Measurements from ENCODE around the gene MAP4K4.
"Not testable (repeated sequence)": the region's sequence is repeated elsewhere in the genome, so short reads cannot be mapped to it uniquely, and the experiment has no call there.

Gene MAP4K4

GRCh38 chr2:101759162-101759561 is 61.7 kb downstream of the MAP4K4 start:
- Histone ChIP-seq H3K9me3 (ENCODE audit: control insufficient read depth, insufficient read depth, low read depth, low read length) (no peaks in the 10 kb centered on the region; the same call in 1 of the 2 replicates), H3K4me1 (ENCODE audit: control insufficient read depth, insufficient read depth, low read length) (peaks cover 33% of the 10 kb centered on the region), H3K4me3 (ENCODE audit: low read depth, low read length) (no peak overlapping the region), H3K27me3 (ENCODE audit: control insufficient read depth, insufficient read depth, low read length) (no peaks in the 10 kb centered on the region), H3K9ac (ENCODE audit: low read length) (no peak overlapping the region), H3K27ac (ENCODE audit: low read depth, low read length) (no peak overlapping the region), H3K36me3 (ENCODE audit: control insufficient read depth, insufficient read depth, low read length) (no peaks in the 10 kb centered on the region)

- Histone ChIP-seq H3K4me3 (ENCODE audit: low read depth, low read length) (no peak overlapping the region), H3K9ac (ENCODE audit: low read length) (no peak overlapping the region), H3K27ac (ENCODE audit: low read depth, low read length) (no peak overlapping the region), H3K36me3 (ENCODE audit: control insufficient read depth, insufficient read depth, low read length) (no peaks in the 10 kb centered on the region), H3K4me1 (ENCODE audit: control insufficient read depth, insufficient read depth, low read length) (peaks cover 36% of the 10 kb centered on the region), H3K27me3 (ENCODE audit: control insufficient read depth, insufficient read depth, low read length) (no peaks in the 10 kb centered on the region), H3K9me3 (ENCODE audit: control insufficient read depth, insufficient read depth, low read depth, low read length) (no peaks in the 10 kb centered on the region; the same call in 1 of the 2 replicates)
Observed at GRCh38 chr2:101762451-101763171, 65.1 kb downstream of the MAP4K4 start.

GRCh38 chr2:101763496-101764333 is 66.2 kb downstream of the MAP4K4 start:
- no peaks in the 10 kb centered on the region for H3K36me3 ChIP-seq (ENCODE audit: control insufficient read depth, insufficient read depth, low read length)
- H3K27ac ChIP-seq (ENCODE audit: low read depth, low read length): no peak overlapping the region
- no peaks in the 10 kb centered on the region for H3K27me3 ChIP-seq (ENCODE audit: control insufficient read depth, insufficient read depth, low read length)
- no peak overlapping the region for H3K4me3 ChIP-seq (ENCODE audit: low read depth, low read length)
- peaks cover 47% of the 10 kb centered on the region for H3K4me1 ChIP-seq (ENCODE audit: control insufficient read depth, insufficient read depth, low read length)
- no peak overlapping the region for H3K9ac ChIP-seq (ENCODE audit: low read length)
- no peaks in the 10 kb centered on the region for H3K9me3 ChIP-seq (ENCODE audit: control insufficient read depth, insufficient read depth, low read depth, low read length)

GRCh38 chr2:101766337-101766736 is 68.8 kb downstream of the MAP4K4 start:
- Histone ChIP-seq H3K9me3 (ENCODE audit: control insufficient read depth, insufficient read depth, low read depth, low read length) (no peaks in the 10 kb centered on the region), H3K27me3 (ENCODE audit: control insufficient read depth, insufficient read depth, low read length) (no peaks in the 10 kb centered on the region), H3K9ac (ENCODE audit: low read length) (no peak overlapping the region), H3K4me3 (ENCODE audit: low read depth, low read length) (no peak overlapping the region), H3K4me1 (ENCODE audit: control insufficient read depth, insufficient read depth, low read length) (peaks cover 57% of the 10 kb centered on the region), H3K27ac (ENCODE audit: low read depth, low read length) (no peak overlapping the region), H3K36me3 (ENCODE audit: control insufficient read depth, insufficient read depth, low read length) (no peaks in the 10 kb centered on the region)

- Histone ChIP-seq H3K27me3 (ENCODE audit: control insufficient read depth, insufficient read depth, low read length) (no peaks in the 10 kb centered on the region), H3K9me3 (ENCODE audit: control insufficient read depth, insufficient read depth, low read depth, low read length) (no peaks in the 10 kb centered on the region), H3K36me3 (ENCODE audit: control insufficient read depth, insufficient read depth, low read length) (no peaks in the 10 kb centered on the region), H3K27ac (ENCODE audit: low read depth, low read length) (no peak overlapping the region), H3K9ac (ENCODE audit: low read length) (no peak overlapping the region), H3K4me3 (ENCODE audit: low read depth, low read length) (no peak overlapping the region), H3K4me1 (ENCODE audit: control insufficient read depth, insufficient read depth, low read length) (peaks cover 64% of the 10 kb centered on the region)
Observed at GRCh38 chr2:101766871-101767739, 69.6 kb downstream of the MAP4K4 start.

GRCh38 chr2:101768556-101769220 is 71.2 kb downstream of the MAP4K4 start:
- Histone ChIP-seq H3K4me1 (ENCODE audit: control insufficient read depth, insufficient read depth, low read length) (peaks cover 63% of the 10 kb centered on the region), H3K4me3 (ENCODE audit: low read depth, low read length) (no peak overlapping the region), H3K36me3 (ENCODE audit: control insufficient read depth, insufficient read depth, low read length) (no peaks in the 10 kb centered on the region), H3K9me3 (ENCODE audit: control insufficient read depth, insufficient read depth, low read depth, low read length) (no peaks in the 10 kb centered on the region), H3K27me3 (ENCODE audit: control insufficient read depth, insufficient read depth, low read length) (no peaks in the 10 kb centered on the region), H3K9ac (ENCODE audit: low read length) (no peak overlapping the region), H3K27ac (ENCODE audit: low read depth, low read length) (no peak overlapping the region)

GRCh38 chr2:101769726-101770125 is 72.2 kb downstream of the MAP4K4 start:
- not testable (repeated sequence) for H3K9me3 ChIP-seq (ENCODE audit: control insufficient read depth, insufficient read depth, low read depth, low read length); H3K36me3 ChIP-seq (ENCODE audit: control insufficient read depth, insufficient read depth, low read length); H3K27me3 ChIP-seq (ENCODE audit: control insufficient read depth, insufficient read depth, low read length); H3K27ac ChIP-seq (ENCODE audit: low read depth, low read length); H3K4me3 ChIP-seq (ENCODE audit: low read depth, low read length); H3K9ac ChIP-seq (ENCODE audit: low read length)
- H3K4me1 ChIP-seq (ENCODE audit: control insufficient read depth, insufficient read depth, low read length): peaks cover 67% of the 10 kb centered on the region

- no peak overlapping the region for H3K4me3 ChIP-seq (ENCODE audit: low read depth, low read length)
- no peaks in the 10 kb centered on the region for H3K9me3 ChIP-seq (ENCODE audit: control insufficient read depth, insufficient read depth, low read depth, low read length)
- H3K9ac ChIP-seq (ENCODE audit: low read length): no peak overlapping the region
- no peaks in the 10 kb centered on the region for H3K27me3 ChIP-seq (ENCODE audit: control insufficient read depth, insufficient read depth, low read length)
- H3K27ac ChIP-seq (ENCODE audit: low read depth, low read length): no peak overlapping the region
- H3K4me1 ChIP-seq (ENCODE audit: control insufficient read depth, insufficient read depth, low read length): peaks cover 77% of the 10 kb centered on the region
- no peaks in the 10 kb centered on the region for H3K36me3 ChIP-seq (ENCODE audit: control insufficient read depth, insufficient read depth, low read length)
Observed at GRCh38 chr2:101770726-101771125, 73.2 kb downstream of the MAP4K4 start.

- H3K27me3 ChIP-seq (ENCODE audit: control insufficient read depth, insufficient read depth, low read length): no peaks in the 10 kb centered on the region
- H3K9me3 ChIP-seq (ENCODE audit: control insufficient read depth, insufficient read depth, low read depth, low read length): no peaks in the 10 kb centered on the region
- H3K4me3 ChIP-seq (ENCODE audit: low read depth, low read length): no peak overlapping the region
- no peak overlapping the region for H3K9ac ChIP-seq (ENCODE audit: low read length)
- H3K27ac ChIP-seq (ENCODE audit: low read depth, low read length): no peak overlapping the region
- no peaks in the 10 kb centered on the region for H3K36me3 ChIP-seq (ENCODE audit: control insufficient read depth, insufficient read depth, low read length)
- H3K4me1 ChIP-seq (ENCODE audit: control insufficient read depth, insufficient read depth, low read length): peaks cover 76% of the 10 kb centered on the region
Observed at GRCh38 chr2:101771227-101771902, 73.9 kb downstream of the MAP4K4 start.

GRCh38 chr2:101771910-101772321 is 74.4 kb downstream of the MAP4K4 start:
- Histone ChIP-seq H3K36me3 (ENCODE audit: control insufficient read depth, insufficient read depth, low read length) (no peaks in the 10 kb centered on the region), H3K4me1 (ENCODE audit: control insufficient read depth, insufficient read depth, low read length) (peaks cover 72% of the 10 kb centered on the region), H3K27me3 (ENCODE audit: control insufficient read depth, insufficient read depth, low read length) (no peaks in the 10 kb centered on the region), H3K4me3 (ENCODE audit: low read depth, low read length) (no peak overlapping the region), H3K9ac (ENCODE audit: low read length) (no peak overlapping the region), H3K9me3 (ENCODE audit: control insufficient read depth, insufficient read depth, low read depth, low read length) (no peaks in the 10 kb centered on the region), H3K27ac (ENCODE audit: low read depth, low read length) (no peak overlapping the region)

All from HUES6 (cell line).